Adrenal gland (tissue), 5 donors: Measurements from ENCODE around the gene MYMK.

Source experiments
- CTCF ChIP-seq, 6 experiments: fragments of 450-650 bp in 4 of 6; fragments of 200-600 bp in 2 of 6; sonication (generic) in 1 of 6; IDR thresholded peaks; 1 replicate in 5 of 6; 2 replicates in 1 of 6; pipeline versions ENCODE4 v1.5.1 to v1.8.0; 2016 to 2021; ENCODE audit warnings: antibody characterized with exemption in 6 of 6, mild to moderate bottlenecking in 2 of 6, moderate library complexity in 1 of 6
- POLR2A ChIP-seq, 2 donors: fragments of 450-650 bp; IDR thresholded peaks; one replicate each; pipeline ENCODE4 v1.6.1; 2017; ENCODE audit warnings: antibody characterized with exemption in 2 of 2, mild to moderate bottlenecking in 2 of 2, moderate library complexity in 1 of 2
- donor health status: DM: no; HTN: no; CAD: no.

GRCh38 chr9:133506653-133507038 lies 18.1 kb downstream of the MYMK start:
- TF ChIP-seq CTCF (IDR thresholded peaks at IDR 0.05) = peak in 1 of 6 experiments; percentile 10
- no peak for TF ChIP-seq POLR2A (IDR thresholded peaks at IDR 0.05)
